GM21390 (cell line): ENCODE results near the gene PRKG1.

Source experiments
- ATAC-seq: cut with Tn5 transposase; IDR thresholded peaks from one replicate; pipeline ENCODE4 v1.9.1; 2021; ENCODE audit not compliant: unreplicated experiment

PRKG1 gene

GRCh38 chr10:51770709-51771108 is 696.4 kb downstream of the PRKG1 start:
- ATAC-seq: no peak

- ATAC-seq: no peak
Observed at GRCh38 chr10:51772387-51772786, 698.1 kb downstream of the PRKG1 start.

GRCh38 chr10:51773681-51774080 is 699.4 kb downstream of the PRKG1 start:
- no peak for ATAC-seq

GRCh38 chr10:51783941-51784340 is 709.7 kb downstream of the PRKG1 start:
- ATAC-seq: no peak

GRCh38 chr10:51786016-51786683 is 711.9 kb downstream of the PRKG1 start:
- no peak for ATAC-seq

GRCh38 chr10:51786684-51787035 is 712.4 kb downstream of the PRKG1 start:
- ATAC-seq: no peak

GRCh38 chr10:51788273-51788672 is 714.0 kb downstream of the PRKG1 start:
- ATAC-seq: no peak

GRCh38 chr10:51789118-51789517 is 714.8 kb downstream of the PRKG1 start:
- ATAC-seq: no peak

- no peak for ATAC-seq
Observed at GRCh38 chr10:51789903-51790302, 715.6 kb downstream of the PRKG1 start.

GRCh38 chr10:51792678-51793077 is 718.4 kb downstream of the PRKG1 start:
- no peak for ATAC-seq

- no peak for ATAC-seq
Observed at GRCh38 chr10:51800121-51800520, 725.8 kb downstream of the PRKG1 start.

GRCh38 chr10:51800725-51801424 is 726.6 kb downstream of the PRKG1 start:
- ATAC-seq: no peak

- ATAC-seq: no peak
Observed at GRCh38 chr10:51802030-51802429, 727.7 kb downstream of the PRKG1 start.

GRCh38 chr10:51804866-51805265 is 730.6 kb downstream of the PRKG1 start:
- ATAC-seq: no peak

- ATAC-seq: no peak
Observed at GRCh38 chr10:51806079-51806835, 732.0 kb downstream of the PRKG1 start.

GRCh38 chr10:51808187-51808586 is 733.9 kb downstream of the PRKG1 start:
- no peak for ATAC-seq

GRCh38 chr10:51815723-51816122 is 741.4 kb downstream of the PRKG1 start:
- ATAC-seq: no peak

GRCh38 chr10:51821045-51821444 is 746.8 kb downstream of the PRKG1 start:
- no peak for ATAC-seq

- no peak for ATAC-seq
Observed at GRCh38 chr10:51821745-51822144, 747.5 kb downstream of the PRKG1 start.

- peak; percentile 71 for ATAC-seq
Observed at GRCh38 chr10:51832652-51833383, 758.5 kb downstream of the PRKG1 start.

GRCh38 chr10:51834548-51834947 is 760.3 kb downstream of the PRKG1 start:
- no peak for ATAC-seq
